Activated naive CD4-positive, alpha-beta T cell treated with anti-CD3 and anti-CD28 coated beads for 36 hours (primary cell): ENCODE measurements around the gene LRFN2. TPM values are rescaled to one million over a fixed set of nuclear protein-coding genes. Genes with fewer than 3 reads are reported as not detected.
A peak's percentile ranks its signal among the peaks of the same experiment; 100 is the strongest.

Experiments used
- CTCF ChIA-PET: fragments of 350-600 bp; sonication (Branson Sonifier 250); formaldehyde crosslinking; loops from one replicate; lab custom pipeline; 2021; ENCODE audit warnings: antibody characterized with exemption; lab: Charles Lee
- DNase-seq: peaks from one replicate; pipeline ENCODE4 v3.0.0-alpha.2; 2020
- H3K27ac Mint-ChIP-seq: one replicate; pipeline ENCODE4 v1.8.0; 2021; ENCODE audit warnings: mild to moderate bottlenecking, mixed read lengths
- H3K27me3 Mint-ChIP-seq: one replicate; pipeline ENCODE4 v1.8.0; 2021; ENCODE audit warnings: low read depth, mixed read lengths
- H3K36me3 Mint-ChIP-seq: one replicate; pipeline ENCODE4 v1.8.0; 2021; ENCODE audit warnings: low read depth, mixed read lengths
- H3K4me1 Mint-ChIP-seq: one replicate; pipeline ENCODE4 v1.8.0; 2021; ENCODE audit warnings: low read depth, mixed read lengths
- H3K4me3 Mint-ChIP-seq: one replicate; pipeline ENCODE4 v1.8.0; 2021; ENCODE audit warnings: mild to moderate bottlenecking, moderate library complexity, mixed read lengths
- H3K9me3 Mint-ChIP-seq: one replicate; pipeline ENCODE4 v1.8.0; 2021; ENCODE audit warnings: mixed read lengths
- intact Hi-C: fragments of 100-400 bp; cut with micrococcal nuclease; formaldehyde crosslinking; loops from one replicate; pipeline ENCODE4 v1.15.1; 2023
- total RNA-seq, 2 experiments: library from RNA; stranded (reverse); gene quantifications; one replicate each; pipeline ENCODE4 v1.2.3, GENCODE V29; 2021

Gene LRFN2
- total RNA-seq, 2 experiments from 2014 or later = not detected

- H3K9me3 Mint-ChIP-seq = no peaks in the 10 kb centered on the region
- no peak overlapping the region for H3K4me3 Mint-ChIP-seq
- H3K4me1 Mint-ChIP-seq = no peaks in the 10 kb centered on the region
- peaks cover 12% of the 10 kb centered on the region for H3K27me3 Mint-ChIP-seq
- CTCF ChIA-PET = no interaction called here
- H3K27ac Mint-ChIP-seq = no peak overlapping the region
- intact Hi-C loops = no loop called here
- H3K36me3 Mint-ChIP-seq = no peaks in the 10 kb centered on the region
- DNase-seq = no peak
Observed at GRCh38 chr6:40611434-40611833, 24.3 kb upstream of the LRFN2 start.

GRCh38 chr6:40610229-40610628 is 23.1 kb upstream of the LRFN2 start:
- no peaks in the 10 kb centered on the region for H3K36me3 Mint-ChIP-seq
- H3K4me1 Mint-ChIP-seq = no peaks in the 10 kb centered on the region
- peaks cover 15% of the 10 kb centered on the region for H3K27me3 Mint-ChIP-seq
- H3K27ac Mint-ChIP-seq = no peak overlapping the region
- no peak for DNase-seq
- CTCF ChIA-PET = no interaction called here
- intact Hi-C loops = no loop called here
- H3K4me3 Mint-ChIP-seq = no peak overlapping the region
- no peaks in the 10 kb centered on the region for H3K9me3 Mint-ChIP-seq

- H3K36me3 Mint-ChIP-seq = no peaks in the 10 kb centered on the region
- H3K4me1 Mint-ChIP-seq = no peaks in the 10 kb centered on the region
- H3K27ac Mint-ChIP-seq = no peak overlapping the region
- no peak for DNase-seq
- H3K27me3 Mint-ChIP-seq = peaks cover 28% of the 10 kb centered on the region
- H3K4me3 Mint-ChIP-seq = no peak overlapping the region
- no peaks in the 10 kb centered on the region for H3K9me3 Mint-ChIP-seq
- CTCF ChIA-PET = interaction anchor here (0.9 kb wide), 1 partner anchor 101 kb away, joined by 3 read pairs; no protein-coding TSS in a partner anchor
- intact Hi-C loops = no loop called here
Observed at GRCh38 chr6:40606981-40607380, 19.8 kb upstream of the LRFN2 start.

- Mint-ChIP-seq H3K27ac (no peak overlapping the region), H3K36me3 (no peaks in the 10 kb centered on the region), H3K27me3 (peaks cover 31% of the 10 kb centered on the region), H3K4me1 (no peaks in the 10 kb centered on the region), H3K9me3 (no peaks in the 10 kb centered on the region), H3K4me3 (no peak overlapping the region)
- no peak for DNase-seq
- intact Hi-C loops = no loop called here
- CTCF ChIA-PET = no interaction called here
Observed at GRCh38 chr6:40606526-40606925, 19.4 kb upstream of the LRFN2 start.

GRCh38 chr6:40604082-40604481 is 16.9 kb upstream of the LRFN2 start:
- Mint-ChIP-seq H3K36me3 (no peaks in the 10 kb centered on the region), H3K27ac (no peak overlapping the region), H3K27me3 (peaks cover 33% of the 10 kb centered on the region), H3K4me3 (no peak overlapping the region), H3K4me1 (no peaks in the 10 kb centered on the region), H3K9me3 (no peaks in the 10 kb centered on the region)
- CTCF ChIA-PET = no interaction called here
- no peak for DNase-seq
- intact Hi-C loops = no loop called here

GRCh38 chr6:40599555-40599954 is 12.4 kb upstream of the LRFN2 start:
- no peaks in the 10 kb centered on the region for H3K9me3 Mint-ChIP-seq
- no peak overlapping the region for H3K27ac Mint-ChIP-seq
- peaks cover 37% of the 10 kb centered on the region for H3K27me3 Mint-ChIP-seq
- no peak overlapping the region for H3K4me3 Mint-ChIP-seq
- intact Hi-C loops = no loop called here
- no peaks in the 10 kb centered on the region for H3K4me1 Mint-ChIP-seq
- H3K36me3 Mint-ChIP-seq = no peaks in the 10 kb centered on the region
- peak; percentile 12 for DNase-seq
- CTCF ChIA-PET = no interaction called here

- H3K9me3 Mint-ChIP-seq = no peaks in the 10 kb centered on the region
- H3K4me3 Mint-ChIP-seq = no peak overlapping the region
- no peaks in the 10 kb centered on the region for H3K36me3 Mint-ChIP-seq
- H3K27ac Mint-ChIP-seq = no peak overlapping the region
- H3K27me3 Mint-ChIP-seq = peaks cover 34% of the 10 kb centered on the region
- H3K4me1 Mint-ChIP-seq = no peaks in the 10 kb centered on the region
- CTCF ChIA-PET = no interaction called here
- intact Hi-C loops = no loop called here
- no peak for DNase-seq
Observed at GRCh38 chr6:40598516-40598915, 11.4 kb upstream of the LRFN2 start.

- no peaks in the 10 kb centered on the region for H3K9me3 Mint-ChIP-seq
- no peaks in the 10 kb centered on the region for H3K36me3 Mint-ChIP-seq
- peaks cover 29% of the 10 kb centered on the region for H3K27me3 Mint-ChIP-seq
- CTCF ChIA-PET = interaction anchor here (0.6 kb wide), 1 partner anchor 1125 kb away, joined by 4 read pairs; no protein-coding TSS in a partner anchor
- no peak for DNase-seq
- no peak overlapping the region for H3K4me3 Mint-ChIP-seq
- intact Hi-C loops = no loop called here
- H3K27ac Mint-ChIP-seq = no peak overlapping the region
- H3K4me1 Mint-ChIP-seq = no peaks in the 10 kb centered on the region
Observed at GRCh38 chr6:40597301-40597700, 10.1 kb upstream of the LRFN2 start.

- peak overlapping the region; percentile 10 for H3K27ac Mint-ChIP-seq
- no peak for DNase-seq
- peaks cover 48% of the 10 kb centered on the region for H3K27me3 Mint-ChIP-seq
- no peak overlapping the region for H3K4me3 Mint-ChIP-seq
- H3K4me1 Mint-ChIP-seq = peaks cover 8% of the 10 kb centered on the region
- no peaks in the 10 kb centered on the region for H3K9me3 Mint-ChIP-seq
- H3K36me3 Mint-ChIP-seq = no peaks in the 10 kb centered on the region
- CTCF ChIA-PET = interaction anchor here (1.1 to 1.8 kb wide), 3 partner anchors 9 to 141 kb away, joined by 3 to 9 read pairs (median 4); no protein-coding TSS in a partner anchor
- intact Hi-C loops = no loop called here
Observed at GRCh38 chr6:40588480-40588879, 1.3 kb upstream of the LRFN2 start.

- Mint-ChIP-seq H3K9me3 (no peaks in the 10 kb centered on the region), H3K27ac (no peak overlapping the region), H3K36me3 (no peaks in the 10 kb centered on the region), H3K4me1 (peaks cover 8% of the 10 kb centered on the region), H3K4me3 (no peak overlapping the region), H3K27me3 (peaks cover 48% of the 10 kb centered on the region)
- CTCF ChIA-PET = interaction anchor here (0.9 to 1.8 kb wide), 6 partner anchors 9 to 324 kb away, joined by 3 to 9 read pairs (median 4); no protein-coding TSS in a partner anchor
- no peak for DNase-seq
- intact Hi-C loops = no loop called here
Observed at GRCh38 chr6:40588070-40588384, 863 bp upstream of the LRFN2 start.

GRCh38 chr6:40586369-40587201 is 579 bp downstream of the LRFN2 start:
- CTCF ChIA-PET = interaction anchor here (0.6 to 1.7 kb wide), 6 partner anchors 12 to 326 kb away, joined by 3 to 9 read pairs (median 4); no protein-coding TSS in a partner anchor
- peaks cover 8% of the 10 kb centered on the region for H3K4me1 Mint-ChIP-seq
- H3K36me3 Mint-ChIP-seq = no peaks in the 10 kb centered on the region
- H3K4me3 Mint-ChIP-seq = peak overlapping the region; percentile 77
- DNase-seq = no peak
- H3K9me3 Mint-ChIP-seq = no peaks in the 10 kb centered on the region
- no peak overlapping the region for H3K27ac Mint-ChIP-seq
- H3K27me3 Mint-ChIP-seq = peaks cover 44% of the 10 kb centered on the region
- intact Hi-C loops = loop anchor here (1.0 kb wide), 1 partner anchor 258 kb away; no protein-coding TSS in a partner anchor

- Mint-ChIP-seq H3K4me3 (no peak overlapping the region), H3K27ac (no peak overlapping the region), H3K4me1 (peaks cover 8% of the 10 kb centered on the region), H3K36me3 (no peaks in the 10 kb centered on the region), H3K9me3 (no peaks in the 10 kb centered on the region), H3K27me3 (peaks cover 44% of the 10 kb centered on the region)
- intact Hi-C loops = no loop called here
- CTCF ChIA-PET = interaction anchor here (0.7 kb wide), 1 partner anchor 962 kb away, joined by 3 read pairs; no protein-coding TSS in a partner anchor
- no peak for DNase-seq
Observed at GRCh38 chr6:40585651-40586269, 1.4 kb downstream of the LRFN2 start.
